Thoracic aorta (tissue), 2 donors: ENCODE measurements around the gene NOTCH1. TPM values are rescaled to one million over a fixed set of nuclear protein-coding genes. Genes with fewer than 3 reads are reported as not detected.
A peak's percentile ranks its signal among the peaks of the same experiment; 100 is the strongest.

ENCODE experiments used
- ATAC-seq: fragments of 150-250 bp; one replicate; pipeline ENCODE4 v1.8.0; 2017; ENCODE audit warnings: low read depth; ENCODE audit not compliant: insufficient number of reproducible peaks, low FRiP score
- DNase-seq: peaks from one replicate; pipeline ENCODE4 v3.0.0-alpha.2; 2020; ENCODE audit warnings: low spot score
- H3K27ac ChIP-seq, 2 donors: fragments of 200-600 bp; sonication (generic); 1 replicate in 1 of 2; 2 replicates in 1 of 2; pipeline ENCODE4 v1.5.1; 2016; ENCODE audit warnings: mild to moderate bottlenecking in 2 of 2, moderate library complexity in 2 of 2
- H3K27me3 ChIP-seq: fragments of 200-600 bp; sonication (generic); replicated peaks from 2 replicates; pipeline ENCODE4 v1.6.0; 2016; ENCODE audit warnings: mild to moderate bottlenecking; ENCODE audit not compliant: insufficient read depth
- H3K36me3 ChIP-seq: fragments of 200-600 bp; sonication (generic); one replicate; pipeline ENCODE4 v1.5.1; 2016
- H3K4me1 ChIP-seq, 2 donors: fragments of 200-600 bp; sonication (generic); 1 replicate in 1 of 2; 2 replicates in 1 of 2; pipeline versions ENCODE4 v1.5.1 to v1.6.0; 2016; ENCODE audit warnings: low read depth in 2 of 2, mild to moderate bottlenecking in 1 of 2; ENCODE audit not compliant: control insufficient read depth in 1 of 2
- H3K4me3 ChIP-seq: fragments of 200-600 bp; sonication (generic); 2 replicates; pipeline ENCODE4 v1.5.1; 2016; ENCODE audit warnings: mild to moderate bottlenecking
- H3K9me3 ChIP-seq: fragments of 200-600 bp; sonication (generic); 2 replicates; pipeline ENCODE4 v1.5.1; 2016
- total RNA-seq, 2 donors: library from RNA; depleted of rRNA; stranded (reverse); fragments of >200 nt; gene quantifications; one replicate each; pipeline versions ENCODE4 v1.1.0 to v1.2.3, GENCODE V29; 2016
- TF ChIP-seq, protein P1 (sequence below): fragments of 200-600 bp; sonication (generic); IDR thresholded peaks from one replicate; pipeline ENCODE4 v1.5.1; 2019; ENCODE audit warnings: antibody characterized with exemption

The NOTCH1 gene
- total RNA-seq, 2 donors from 2014 or later: 40.9 to 48.1 TPM

DNA sequence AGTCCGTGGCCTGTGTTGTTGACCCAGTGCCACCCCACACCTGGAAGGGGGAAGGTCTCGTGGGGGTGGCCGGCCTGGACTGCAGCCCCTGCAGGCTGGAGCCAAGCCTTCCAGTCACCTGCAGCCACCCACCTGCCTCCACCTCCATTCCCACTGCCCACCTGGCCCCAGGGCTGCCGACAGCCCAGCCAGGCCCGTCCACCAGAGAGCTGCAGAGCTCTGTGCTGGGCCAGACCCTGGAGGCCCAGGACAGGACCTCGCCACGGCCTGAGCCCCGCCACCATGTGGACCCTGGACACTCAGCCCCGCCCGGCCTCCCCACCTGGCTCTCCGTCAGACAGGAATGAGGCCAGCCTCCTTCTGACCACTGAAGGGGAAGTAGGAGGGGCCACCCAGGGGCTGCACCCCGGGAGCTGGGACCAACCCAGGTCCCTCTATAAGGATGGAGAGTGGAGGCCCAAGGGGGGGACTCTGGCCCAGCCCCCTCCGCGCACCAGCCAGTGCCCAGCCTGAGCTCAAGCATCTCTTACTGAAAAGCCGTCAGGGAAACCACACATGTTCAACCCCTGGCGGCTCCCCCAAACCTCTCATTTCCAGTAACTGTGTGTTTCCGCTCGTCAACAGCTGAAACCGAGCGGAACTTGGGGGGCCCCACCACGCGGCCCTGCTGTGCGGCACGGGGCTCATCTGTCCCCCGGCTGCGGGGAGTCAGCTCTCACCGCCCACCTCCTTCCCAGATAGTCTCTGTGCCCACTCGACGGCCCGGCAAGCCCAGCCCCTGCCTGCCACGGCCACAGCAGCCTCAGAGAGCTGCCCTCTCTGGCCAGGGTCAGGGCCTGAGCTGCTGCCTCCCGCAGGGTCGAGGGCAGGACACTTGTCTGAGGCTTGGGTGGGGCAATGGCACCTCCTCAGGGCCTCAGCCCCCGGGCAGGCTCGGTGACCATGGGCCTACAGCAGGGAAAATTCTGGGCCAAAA is 12.8 kb downstream of the NOTCH1 start:
- TF ChIP-seq, protein P1, sequence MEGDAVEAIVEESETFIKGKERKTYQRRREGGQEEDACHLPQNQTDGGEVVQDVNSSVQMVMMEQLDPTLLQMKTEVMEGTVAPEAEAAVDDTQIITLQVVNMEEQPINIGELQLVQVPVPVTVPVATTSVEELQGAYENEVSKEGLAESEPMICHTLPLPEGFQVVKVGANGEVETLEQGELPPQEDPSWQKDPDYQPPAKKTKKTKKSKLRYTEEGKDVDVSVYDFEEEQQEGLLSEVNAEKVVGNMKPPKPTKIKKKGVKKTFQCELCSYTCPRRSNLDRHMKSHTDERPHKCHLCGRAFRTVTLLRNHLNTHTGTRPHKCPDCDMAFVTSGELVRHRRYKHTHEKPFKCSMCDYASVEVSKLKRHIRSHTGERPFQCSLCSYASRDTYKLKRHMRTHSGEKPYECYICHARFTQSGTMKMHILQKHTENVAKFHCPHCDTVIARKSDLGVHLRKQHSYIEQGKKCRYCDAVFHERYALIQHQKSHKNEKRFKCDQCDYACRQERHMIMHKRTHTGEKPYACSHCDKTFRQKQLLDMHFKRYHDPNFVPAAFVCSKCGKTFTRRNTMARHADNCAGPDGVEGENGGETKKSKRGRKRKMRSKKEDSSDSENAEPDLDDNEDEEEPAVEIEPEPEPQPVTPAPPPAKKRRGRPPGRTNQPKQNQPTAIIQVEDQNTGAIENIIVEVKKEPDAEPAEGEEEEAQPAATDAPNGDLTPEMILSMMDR: no peak
- no peaks in the 10 kb centered on the region for H3K9me3 ChIP-seq
- H3K4me1 ChIP-seq: peaks cover 17 to 30% of the 10 kb centered on the region in 2 donors
- no peaks in the 10 kb centered on the region for H3K27me3 ChIP-seq
- H3K27ac ChIP-seq: no peak overlapping the region
- ATAC-seq: no peak
- H3K4me3 ChIP-seq: peak overlapping the region; percentile 10
- no peak for DNase-seq
- peaks cover 11% of the 10 kb centered on the region for H3K36me3 ChIP-seq

DNA sequence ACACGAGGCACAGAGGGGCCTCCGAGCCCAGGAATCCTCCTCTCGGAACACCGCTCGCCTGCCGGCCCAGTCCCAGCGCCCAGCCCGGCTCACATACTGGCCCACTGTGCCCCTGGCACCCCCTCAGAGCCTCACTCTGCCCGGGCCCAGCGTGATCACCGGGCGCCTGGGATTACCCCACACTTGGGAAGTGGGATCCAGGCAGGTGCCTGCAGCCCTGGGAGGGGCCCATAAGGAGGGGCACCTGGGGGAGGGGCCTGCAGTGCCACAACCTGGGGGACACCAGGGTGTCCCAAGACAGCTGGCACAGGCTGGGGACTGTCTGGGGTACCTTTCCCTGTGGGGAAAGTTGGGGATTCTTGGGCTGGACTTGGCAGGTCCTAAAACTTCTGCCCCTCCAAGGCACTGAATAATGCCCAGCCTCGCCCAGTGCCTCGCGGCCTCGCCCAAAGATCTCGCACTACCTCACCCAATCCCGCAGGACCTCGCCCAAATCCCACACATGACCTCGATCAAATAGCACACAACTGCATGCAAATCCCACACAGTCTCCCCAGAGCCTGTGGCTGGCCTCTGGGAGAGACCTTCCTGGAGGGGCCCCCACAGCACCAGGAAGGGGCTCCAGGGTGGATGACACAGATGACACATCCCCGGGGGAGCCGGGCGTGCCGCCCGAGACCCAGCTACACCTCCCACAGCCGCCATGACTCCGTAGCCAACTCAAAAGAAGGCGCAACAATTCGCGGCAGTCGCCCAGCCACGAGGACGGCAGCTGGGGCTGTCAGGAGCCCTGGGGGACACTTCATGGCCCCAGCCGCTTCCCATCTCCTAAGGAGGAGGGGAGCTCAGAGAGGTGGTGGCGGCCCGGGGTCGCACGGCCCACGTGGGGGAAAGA is 13.7 kb downstream of the NOTCH1 start:
- Histone ChIP-seq H3K36me3 (peaks cover 7% of the 10 kb centered on the region), H3K27me3 (no peaks in the 10 kb centered on the region), H3K4me1 (peaks cover 16 to 33% of the 10 kb centered on the region in 2 donors), H3K27ac (no peak overlapping the region), H3K4me3 (no peak overlapping the region), H3K9me3 (no peaks in the 10 kb centered on the region)
- ATAC-seq (no peak), DNase-seq (no peak)
- TF ChIP-seq, protein P1: no peak

DNA sequence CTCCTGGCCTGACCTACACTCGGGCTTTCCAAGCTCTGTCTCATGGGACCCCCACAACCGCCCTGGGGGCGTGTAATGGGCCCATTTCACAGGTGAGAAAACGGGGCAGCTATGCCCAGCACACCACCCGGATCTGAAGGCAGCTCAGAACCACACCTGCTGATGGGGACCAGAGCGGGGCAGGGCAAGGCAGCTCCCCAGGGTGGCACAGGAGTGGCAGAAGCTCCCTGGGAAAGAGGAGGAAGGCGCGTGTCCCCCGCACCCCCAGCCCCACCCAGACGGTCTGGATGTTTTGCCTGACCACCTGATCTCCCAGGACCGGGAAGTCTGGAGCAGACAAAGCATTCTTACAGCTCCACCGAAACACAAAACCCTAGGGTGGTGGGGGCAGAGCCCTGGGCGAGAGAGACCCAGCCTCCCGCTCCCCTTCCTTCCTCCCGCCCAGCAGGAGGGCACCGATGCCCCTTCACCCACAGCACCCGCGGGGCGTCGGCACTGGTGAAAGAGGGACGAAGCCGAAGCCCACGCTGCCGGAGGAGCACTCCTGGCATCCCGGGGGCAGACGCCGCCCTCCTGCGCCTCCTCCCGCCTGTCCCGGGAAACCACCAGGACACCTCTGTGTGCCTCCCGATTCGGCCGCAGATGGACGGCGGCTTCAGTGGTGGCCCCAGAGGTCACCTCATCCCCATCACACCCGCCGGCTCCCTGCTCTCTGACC is 14.5 kb downstream of the NOTCH1 start:
- Histone ChIP-seq H3K27ac (no peak overlapping the region), H3K9me3 (no peaks in the 10 kb centered on the region), H3K27me3 (no peaks in the 10 kb centered on the region), H3K36me3 (peaks cover 6% of the 10 kb centered on the region), H3K4me3 (no peak overlapping the region), H3K4me1 (peaks cover 16 to 39% of the 10 kb centered on the region in 2 donors)
- DNase-seq (no peak), ATAC-seq (no peak)
- TF ChIP-seq, protein P1: no peak

DNA sequence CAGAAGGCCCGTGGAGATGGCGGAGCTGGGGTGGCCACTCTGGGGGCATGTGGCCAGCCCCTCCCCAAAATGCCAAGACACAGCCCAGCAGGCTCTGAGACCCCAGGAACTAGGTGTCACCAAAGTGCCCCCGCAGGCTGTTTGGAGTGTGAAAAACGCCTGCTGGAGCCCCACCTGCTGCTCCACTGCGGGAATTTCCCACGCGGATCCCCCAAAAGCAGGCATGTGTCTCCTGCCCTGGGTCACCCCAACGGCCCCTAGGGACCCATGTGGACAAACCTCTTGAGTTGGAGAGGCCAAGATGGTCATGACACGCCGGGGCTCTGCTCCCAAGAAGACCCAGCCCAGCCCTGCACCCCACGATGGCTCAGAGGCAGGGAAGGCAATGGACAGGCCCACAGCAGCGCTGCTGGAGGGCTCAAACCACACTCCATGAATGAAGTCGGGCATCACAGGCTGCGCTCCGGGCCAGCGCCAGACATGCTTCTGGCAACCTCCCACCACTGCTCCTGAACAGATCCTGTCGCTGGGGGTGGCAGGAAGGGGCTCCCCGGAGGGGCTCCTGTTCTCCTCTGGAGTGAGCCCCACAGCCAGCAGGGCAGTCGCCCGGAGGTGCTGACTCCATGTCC is 15.3 kb downstream of the NOTCH1 start:
- no peak overlapping the region for H3K27ac ChIP-seq
- no peaks in the 10 kb centered on the region for H3K9me3 ChIP-seq
- H3K4me1 ChIP-seq: peaks cover 16 to 47% of the 10 kb centered on the region in 2 donors
- H3K27me3 ChIP-seq: no peaks in the 10 kb centered on the region
- ATAC-seq (no peak), DNase-seq (no peak)
- peaks cover 6% of the 10 kb centered on the region for H3K36me3 ChIP-seq
- no peak overlapping the region for H3K4me3 ChIP-seq
- TF ChIP-seq, protein P1: no peak
